Gastrocnemius medialis (tissue), 4 donors: ENCODE data around the gene GALNT5.

ENCODE experiments used
- POLR2A ChIP-seq, 2 donors: fragments of 450-650 bp; IDR thresholded peaks; one replicate each; pipeline ENCODE4 v1.6.1; 2017; ENCODE audit warnings: antibody characterized with exemption in 2 of 2, mild to moderate bottlenecking in 2 of 2, moderate library complexity in 2 of 2
- TF ChIP-seq, protein P1 (sequence below), 5 experiments: fragments of 450-650 bp in 3 of 5; fragments of 200-600 bp in 2 of 5; sonication (generic) in 2 of 5; IDR thresholded peaks in 4 of 5; conservative IDR thresholded peaks in 1 of 5; 1 replicate in 4 of 5; 2 replicates in 1 of 5; pipeline ENCODE4 v1.5.1; 2016 to 2019; ENCODE audit warnings: antibody characterized with exemption in 5 of 5, mild to moderate bottlenecking in 3 of 5, moderate library complexity in 3 of 5

DNA sequence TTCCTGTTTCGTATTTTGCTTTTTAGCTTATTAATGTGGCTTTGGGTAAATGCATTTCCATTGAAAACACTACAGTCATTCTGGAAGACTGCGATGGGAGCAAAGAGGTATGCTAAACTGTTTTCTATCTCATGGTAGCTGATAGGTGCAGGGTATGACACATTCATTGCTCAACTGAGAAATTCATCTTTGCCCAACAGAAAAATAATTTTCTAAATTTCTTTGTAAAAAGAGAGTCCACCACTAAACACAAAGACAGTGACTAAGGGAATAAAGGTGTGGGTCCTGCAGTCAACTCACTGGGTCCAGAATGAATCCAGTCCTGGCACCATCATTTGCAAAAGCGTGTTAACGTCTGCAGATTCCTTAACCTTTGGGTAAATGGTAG lies 48.2 kb downstream of the GALNT5 start:
- TF ChIP-seq, protein P1, sequence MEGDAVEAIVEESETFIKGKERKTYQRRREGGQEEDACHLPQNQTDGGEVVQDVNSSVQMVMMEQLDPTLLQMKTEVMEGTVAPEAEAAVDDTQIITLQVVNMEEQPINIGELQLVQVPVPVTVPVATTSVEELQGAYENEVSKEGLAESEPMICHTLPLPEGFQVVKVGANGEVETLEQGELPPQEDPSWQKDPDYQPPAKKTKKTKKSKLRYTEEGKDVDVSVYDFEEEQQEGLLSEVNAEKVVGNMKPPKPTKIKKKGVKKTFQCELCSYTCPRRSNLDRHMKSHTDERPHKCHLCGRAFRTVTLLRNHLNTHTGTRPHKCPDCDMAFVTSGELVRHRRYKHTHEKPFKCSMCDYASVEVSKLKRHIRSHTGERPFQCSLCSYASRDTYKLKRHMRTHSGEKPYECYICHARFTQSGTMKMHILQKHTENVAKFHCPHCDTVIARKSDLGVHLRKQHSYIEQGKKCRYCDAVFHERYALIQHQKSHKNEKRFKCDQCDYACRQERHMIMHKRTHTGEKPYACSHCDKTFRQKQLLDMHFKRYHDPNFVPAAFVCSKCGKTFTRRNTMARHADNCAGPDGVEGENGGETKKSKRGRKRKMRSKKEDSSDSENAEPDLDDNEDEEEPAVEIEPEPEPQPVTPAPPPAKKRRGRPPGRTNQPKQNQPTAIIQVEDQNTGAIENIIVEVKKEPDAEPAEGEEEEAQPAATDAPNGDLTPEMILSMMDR (IDR thresholded peaks at IDR 0.05 in 4 of 5, conservative IDR thresholded peaks at IDR 0.05 in 1 of 5) = no peak
- no peak for TF ChIP-seq POLR2A (IDR thresholded peaks at IDR 0.05)
